GM18517 (cell line): ENCODE results near the gene GYS2.
"Not testable (repeated sequence)": the region's sequence is repeated elsewhere in the genome, so short reads cannot be mapped to it uniquely, and the experiment has no call there.

ENCODE experiments used
- ATAC-seq: cut with Tn5 transposase; IDR thresholded peaks from one replicate; pipeline ENCODE4 v1.9.1; 2021; ENCODE audit warnings: mild to moderate bottlenecking, moderate library complexity; ENCODE audit not compliant: unreplicated experiment

GYS2 gene

GRCh38 chr12:21606175-21606574 lies 1.5 kb upstream of the GYS2 start:
- no peak for ATAC-seq

- no peak for ATAC-seq
Measured at GRCh38 chr12:21602774-21603173, 1.9 kb downstream of the GYS2 start.

- no peak for ATAC-seq
Measured at GRCh38 chr12:21600196-21600595, 4.5 kb downstream of the GYS2 start.

GRCh38 chr12:21599143-21599999 lies 5.3 kb downstream of the GYS2 start:
- ATAC-seq: no peak

GRCh38 chr12:21598651-21599050 lies 6.0 kb downstream of the GYS2 start:
- no peak for ATAC-seq

- not testable (repeated sequence) for ATAC-seq
Measured at GRCh38 chr12:21595356-21595755, 9.3 kb downstream of the GYS2 start.

- ATAC-seq: no peak
Measured at GRCh38 chr12:21585485-21585884, 19.2 kb downstream of the GYS2 start.

GRCh38 chr12:21584403-21585182 lies 20.1 kb downstream of the GYS2 start:
- not testable (repeated sequence) for ATAC-seq

- ATAC-seq: no peak
Measured at GRCh38 chr12:21583587-21583986, 21.1 kb downstream of the GYS2 start.

GRCh38 chr12:21580748-21581516 lies 23.7 kb downstream of the GYS2 start:
- no peak for ATAC-seq

GRCh38 chr12:21577516-21577915 lies 27.1 kb downstream of the GYS2 start:
- ATAC-seq: no peak

- ATAC-seq: no peak
Measured at GRCh38 chr12:21576431-21576830, 28.2 kb downstream of the GYS2 start.

- no peak for ATAC-seq
Measured at GRCh38 chr12:21573733-21574358, 30.8 kb downstream of the GYS2 start.

- no peak for ATAC-seq
Measured at GRCh38 chr12:21571046-21571445, 33.6 kb downstream of the GYS2 start.

- no peak for ATAC-seq
Measured at GRCh38 chr12:21568115-21568514, 36.5 kb downstream of the GYS2 start.

- ATAC-seq: no peak
Measured at GRCh38 chr12:21566907-21567394, 37.7 kb downstream of the GYS2 start.

GRCh38 chr12:21566223-21566906 lies 38.3 kb downstream of the GYS2 start:
- ATAC-seq: no peak

- ATAC-seq: no peak
Measured at GRCh38 chr12:21562859-21563258, 41.8 kb downstream of the GYS2 start.

GRCh38 chr12:21561158-21561557 lies 43.5 kb downstream of the GYS2 start:
- ATAC-seq: no peak
